HG02938 (cell line): Measurements from ENCODE around the gene RETREG1.
"Not testable (repeated sequence)": the region's sequence is repeated elsewhere in the genome, so short reads cannot be mapped to it uniquely, and the experiment has no call there.

Source experiments
- ATAC-seq: cut with Tn5 transposase; IDR thresholded peaks from one replicate; pipeline ENCODE4 v1.9.1; 2021; ENCODE audit warnings: mild to moderate bottlenecking, moderate library complexity; ENCODE audit not compliant: unreplicated experiment

RETREG1 gene

DNA sequence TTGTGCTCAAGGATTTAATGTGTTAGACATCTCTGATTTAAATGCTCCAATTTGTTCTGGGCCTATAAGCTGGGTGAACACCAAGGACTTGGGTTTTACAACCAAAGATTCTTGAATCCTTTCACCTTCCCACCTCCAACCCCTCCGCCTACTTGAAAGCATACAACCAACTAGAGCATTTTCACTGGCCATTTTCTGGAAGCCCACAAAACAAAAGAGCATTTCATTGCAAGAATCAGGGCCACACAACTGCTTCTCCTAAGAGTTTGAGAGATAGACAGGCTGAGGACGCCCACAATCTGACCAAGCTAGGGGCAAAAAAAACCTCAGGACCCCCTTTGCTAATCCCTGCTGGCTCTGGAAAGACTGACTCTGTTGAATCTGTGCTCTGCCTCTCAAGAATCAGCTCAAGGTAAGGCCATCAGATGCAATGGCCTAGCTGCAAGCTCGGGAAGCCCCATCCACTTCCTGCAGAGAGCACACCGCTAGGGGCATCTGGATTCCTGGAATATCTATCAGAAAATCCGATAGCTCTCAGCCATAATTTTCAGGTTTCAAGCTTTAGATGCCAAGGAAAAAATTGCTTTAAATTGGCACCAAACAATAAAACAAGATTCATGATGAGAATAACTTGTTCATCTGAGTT, 57.7 kb downstream of the RETREG1 start:
- ATAC-seq, result no peak

DNA sequence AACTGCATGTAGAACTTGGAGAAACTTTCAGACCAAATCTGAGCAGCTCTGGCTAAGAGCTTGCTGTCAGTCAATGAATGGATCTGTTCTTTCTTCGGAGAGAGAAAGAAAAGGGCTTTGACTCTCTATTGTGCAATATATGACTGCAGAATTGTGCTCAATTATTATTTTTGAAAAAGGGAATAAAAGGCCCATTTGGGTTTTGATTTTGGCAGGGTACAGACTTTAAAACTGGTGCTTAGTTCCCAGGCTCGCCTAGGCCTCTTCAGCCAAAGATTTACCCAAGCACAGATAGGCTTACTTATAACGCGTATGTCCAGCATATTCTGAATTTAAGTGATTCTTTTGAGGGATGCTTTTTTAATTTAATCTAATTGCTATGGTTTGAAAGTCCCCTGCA, 59.3 kb downstream of the RETREG1 start:
- ATAC-seq, result no peak

DNA sequence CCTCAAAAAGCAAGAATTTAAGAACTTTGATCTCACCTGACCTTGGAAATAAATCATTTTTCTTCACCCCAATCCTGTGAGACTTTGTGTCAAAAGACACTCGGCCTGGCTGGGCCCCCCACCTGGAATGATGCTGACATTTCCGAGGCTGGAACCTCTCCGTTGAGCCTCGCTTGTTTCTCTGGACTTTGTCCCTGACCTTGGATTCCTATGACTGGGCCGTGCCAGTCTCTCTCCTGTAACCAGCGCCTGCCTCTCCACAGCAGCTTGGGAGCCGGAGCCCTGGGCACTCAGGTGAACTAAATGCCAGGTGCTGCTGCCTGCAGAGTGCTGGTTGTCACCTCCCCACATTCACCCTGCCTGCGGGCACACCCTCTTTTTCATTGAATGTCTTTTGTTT, 62.7 kb downstream of the RETREG1 start:
- ATAC-seq, result no peak

DNA sequence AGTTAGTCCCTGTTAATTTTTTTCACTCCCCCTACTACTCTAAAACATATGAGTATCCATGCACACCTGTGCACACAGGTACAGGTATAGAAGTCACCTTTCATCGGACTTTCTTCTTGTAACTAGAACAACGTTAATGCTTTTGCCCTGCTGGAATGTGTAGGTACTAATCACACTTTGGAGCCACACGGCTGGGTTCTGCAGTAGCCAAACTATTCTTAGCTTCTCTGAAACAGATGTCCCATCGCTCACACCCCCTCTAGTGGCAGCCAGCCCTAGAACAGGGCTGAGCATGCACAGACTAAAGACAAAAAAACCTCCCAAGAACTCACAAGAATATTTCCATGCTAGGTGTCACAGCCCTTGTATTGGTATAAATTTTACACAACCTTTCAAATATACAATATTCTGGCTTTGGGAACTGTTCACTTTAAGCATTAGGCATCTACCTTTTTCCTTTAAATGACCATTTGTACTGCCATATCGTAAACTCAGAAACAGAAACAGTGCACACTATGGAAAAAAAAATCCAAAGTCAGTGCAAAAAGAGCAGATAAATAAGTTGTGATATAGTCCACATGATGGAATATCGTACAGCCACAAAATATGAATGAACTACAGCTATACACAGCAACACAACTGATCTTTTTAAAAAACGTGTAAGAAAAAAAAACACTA, 64.0 kb downstream of the RETREG1 start:
- ATAC-seq, result peak; percentile 83

DNA sequence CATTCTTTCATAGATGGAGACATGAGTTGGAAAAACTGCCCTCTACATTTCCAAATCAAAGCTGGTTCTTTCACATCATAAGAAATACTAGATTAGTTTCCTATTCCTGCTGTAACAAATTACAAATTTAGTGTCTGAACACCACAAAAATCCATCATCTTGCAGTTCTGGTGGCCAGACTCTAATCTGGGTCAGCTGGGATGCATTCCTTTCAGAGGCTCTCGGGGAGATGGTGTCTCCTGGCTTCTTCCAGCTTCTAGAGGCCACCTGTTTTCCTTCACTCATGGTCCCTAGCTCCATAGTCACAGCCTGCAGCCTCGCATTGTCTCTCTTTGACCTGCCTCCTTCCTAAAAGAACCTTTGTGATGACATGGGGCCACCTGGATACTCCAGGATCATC, 65.2 kb downstream of the RETREG1 start:
- no peak for ATAC-seq

DNA sequence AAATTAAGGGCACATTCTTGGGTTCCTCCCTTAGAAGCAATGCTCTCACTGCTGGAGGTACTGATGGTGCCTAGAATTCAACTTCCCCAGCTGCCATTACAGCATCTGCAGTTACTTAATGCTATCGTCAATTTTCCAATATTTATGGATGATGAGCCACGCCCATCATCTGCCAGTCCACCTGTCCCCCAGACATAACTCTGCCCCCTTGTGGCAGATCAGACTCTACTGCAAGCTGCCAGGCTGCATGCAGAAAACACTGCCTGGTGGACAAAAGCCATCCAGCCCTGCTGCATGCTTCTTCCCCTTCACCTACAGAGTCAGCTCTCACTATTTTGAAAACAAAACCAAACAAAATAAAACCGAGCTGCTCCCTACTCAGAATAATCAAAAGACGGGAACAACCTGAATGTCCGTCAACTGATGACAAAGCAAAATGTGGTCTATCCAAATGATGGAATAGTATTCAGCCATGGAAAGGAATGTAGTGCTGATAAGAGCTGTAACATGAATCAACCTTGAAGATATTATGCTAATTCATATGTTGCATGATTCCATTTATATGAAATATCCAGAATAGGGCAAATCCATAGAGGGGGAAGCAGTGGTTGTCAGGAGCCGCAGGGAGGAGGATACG, 66.4 kb downstream of the RETREG1 start:
- peak; percentile 74 for ATAC-seq

DNA sequence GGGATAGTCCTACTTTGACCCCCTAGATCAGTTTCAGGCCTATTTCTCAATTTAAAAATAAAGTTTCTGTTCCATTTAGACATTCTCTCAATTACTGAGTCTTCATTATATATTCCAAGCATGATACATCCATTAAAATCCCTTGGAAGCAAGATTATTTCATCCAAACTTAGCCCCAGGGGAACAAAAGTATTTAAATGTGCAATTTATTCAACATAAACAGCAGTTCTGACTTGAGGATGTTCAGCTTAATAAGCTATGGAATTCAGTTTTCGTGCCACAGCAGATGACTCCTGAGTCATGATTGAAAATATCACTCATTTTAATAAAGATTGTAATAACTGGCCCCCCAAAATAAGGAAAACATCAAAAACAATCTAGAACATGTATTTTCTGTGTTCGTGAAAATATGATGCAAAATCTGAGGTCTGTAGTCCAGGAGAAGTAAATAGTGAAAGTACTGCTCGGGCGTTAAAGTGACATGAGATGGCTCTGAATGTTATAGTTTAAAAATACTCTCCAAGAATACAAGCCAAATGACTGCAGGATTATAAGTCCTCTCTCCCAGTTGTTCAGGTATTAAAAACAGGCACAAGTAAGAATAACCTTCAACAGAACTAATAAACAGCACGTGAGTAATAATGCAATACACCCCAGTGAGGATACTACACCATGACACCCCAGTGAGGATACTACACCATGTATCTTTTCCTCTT, 67.1 kb downstream of the RETREG1 start:
- ATAC-seq, result no peak

DNA sequence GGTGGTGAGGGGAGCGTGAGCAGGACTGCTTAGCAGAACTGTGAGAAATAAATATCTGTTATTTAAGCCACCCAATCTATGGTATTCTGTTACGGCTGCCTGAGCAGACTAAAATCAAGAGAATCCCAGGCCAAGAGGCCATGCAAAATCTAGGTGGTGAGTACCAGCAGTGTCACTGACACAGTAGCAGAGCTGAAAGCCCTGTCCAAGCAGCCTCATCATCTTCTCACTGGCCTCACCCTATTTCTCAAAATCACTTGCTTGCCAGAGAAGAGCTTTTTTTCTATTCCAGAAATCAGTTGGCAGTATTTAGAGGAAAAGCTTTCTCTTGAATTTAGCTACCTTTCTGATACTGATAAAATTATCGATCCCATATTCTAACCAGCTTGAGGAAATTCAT, 68.0 kb downstream of the RETREG1 start:
- ATAC-seq, result no peak

DNA sequence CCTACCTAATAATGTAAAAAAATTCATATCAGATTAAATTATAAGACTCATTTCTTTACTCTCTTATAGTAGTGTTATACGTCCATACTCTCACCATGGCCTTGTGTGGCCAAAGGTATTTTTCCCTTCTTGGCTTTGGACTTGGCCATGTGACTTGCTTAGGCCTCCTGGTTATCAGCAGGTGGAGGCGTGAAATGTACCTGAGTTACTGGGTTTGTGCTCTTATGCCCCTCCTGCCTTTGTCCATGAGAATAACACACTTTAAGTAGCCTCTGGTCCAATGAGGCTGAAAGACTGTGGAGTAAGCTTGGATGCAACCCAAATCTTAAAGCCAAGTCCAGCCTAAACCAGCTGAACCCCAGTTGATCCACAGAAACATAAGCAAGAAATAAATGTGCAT, 68.7 kb downstream of the RETREG1 start:
- no peak for ATAC-seq

DNA sequence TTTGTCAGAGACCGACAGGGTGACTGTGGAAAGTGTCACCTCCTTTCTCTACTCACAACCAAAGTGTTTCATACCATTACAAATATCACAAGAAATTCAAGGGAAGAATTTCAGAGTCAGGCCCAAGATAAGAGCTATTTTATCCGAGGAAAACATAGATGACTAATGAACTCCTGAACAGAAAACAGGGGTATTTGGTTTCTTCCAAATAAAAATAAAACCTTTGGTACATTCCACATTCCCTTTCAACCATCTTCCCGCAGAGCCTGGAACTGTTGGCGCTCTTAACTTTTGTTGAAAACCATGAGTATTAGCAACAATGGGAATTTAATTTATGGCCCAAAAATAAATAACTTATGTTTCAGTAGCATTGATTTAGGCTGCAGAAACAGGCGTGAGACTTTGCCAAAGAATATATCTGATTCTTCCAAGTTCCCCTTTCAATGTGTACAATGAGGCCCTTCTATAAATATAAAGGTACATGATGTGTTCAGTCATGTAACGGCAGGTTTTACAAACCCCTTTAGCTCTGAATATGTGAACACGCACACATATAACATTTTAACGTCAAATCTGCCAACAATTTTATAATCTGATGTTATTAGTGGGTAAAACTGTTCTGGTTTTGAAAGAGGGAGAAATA, 69.5 kb downstream of the RETREG1 start:
- no peak for ATAC-seq

DNA sequence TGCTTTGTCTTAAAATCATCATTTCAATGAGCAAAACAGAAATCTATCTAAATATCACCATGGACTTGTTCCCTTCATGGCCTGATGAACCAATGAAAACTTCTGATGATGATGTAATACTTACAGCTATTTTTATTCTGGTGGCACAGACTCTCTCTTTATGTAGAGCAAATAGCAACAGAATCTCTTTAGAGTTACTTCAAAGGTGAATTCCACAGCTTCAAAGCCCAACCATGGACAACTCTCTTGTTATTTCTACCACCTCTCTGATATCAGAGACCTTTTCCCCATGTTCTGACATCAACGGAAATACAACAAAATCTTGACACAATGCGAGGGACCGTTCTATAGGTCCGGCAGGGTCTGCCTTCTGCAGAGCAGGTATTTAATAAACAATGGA, 70.1 kb downstream of the RETREG1 start:
- ATAC-seq, result no peak

DNA sequence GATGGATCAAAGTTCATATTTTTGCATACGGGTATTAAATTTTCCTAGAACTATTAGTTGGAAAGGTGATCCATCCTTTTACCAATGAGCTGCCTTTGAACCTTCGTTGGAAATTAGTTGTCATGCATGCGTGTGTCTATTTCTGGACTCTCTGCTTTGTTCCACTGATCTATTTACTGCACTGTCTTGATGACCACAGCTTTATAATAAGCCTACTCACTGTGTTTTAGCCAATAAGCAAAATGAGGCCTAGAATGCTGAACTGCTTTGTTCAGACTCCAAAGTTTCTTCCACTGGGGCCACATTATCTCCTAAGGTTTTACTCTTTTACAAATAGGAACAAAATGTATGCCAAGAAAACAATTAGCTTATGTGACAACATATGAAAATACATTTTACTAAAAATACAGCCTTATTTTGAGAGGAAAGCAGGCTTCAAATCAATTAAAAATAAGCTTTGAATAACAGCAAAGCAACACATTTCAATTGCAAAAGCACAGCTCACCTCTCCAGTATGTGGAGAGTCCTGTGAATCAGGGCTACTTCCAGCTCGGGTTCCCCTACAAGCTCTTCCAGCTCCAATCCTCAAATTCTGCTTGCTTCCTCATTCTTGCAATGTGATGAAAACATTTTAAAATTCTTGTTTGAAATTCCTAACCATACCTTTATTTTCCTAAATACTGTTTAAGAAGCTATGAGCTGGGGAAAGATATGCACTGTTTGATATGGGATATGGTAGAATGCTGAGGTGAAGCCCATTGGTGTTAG, 72.0 kb downstream of the RETREG1 start:
- no peak for ATAC-seq

DNA sequence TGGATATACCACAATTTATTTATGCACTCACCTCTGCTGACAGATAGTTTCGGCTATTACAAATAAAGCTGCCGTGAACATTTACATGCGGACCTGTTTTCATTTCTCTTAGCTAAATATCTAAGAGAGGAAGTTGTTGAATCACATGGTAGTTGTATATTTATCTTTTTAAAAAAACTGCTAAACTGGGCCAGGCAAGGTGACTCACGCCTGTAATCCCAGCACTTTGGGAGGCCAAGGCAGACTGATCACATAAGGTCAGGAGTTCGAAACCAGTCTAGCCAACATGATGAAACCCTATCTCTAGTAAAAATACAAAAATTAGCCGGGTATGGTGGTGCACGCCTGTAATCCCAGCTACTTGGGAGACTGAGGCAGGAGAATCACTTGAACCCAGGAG, 73.6 kb downstream of the RETREG1 start:
- ATAC-seq, result not testable (repeated sequence)

DNA sequence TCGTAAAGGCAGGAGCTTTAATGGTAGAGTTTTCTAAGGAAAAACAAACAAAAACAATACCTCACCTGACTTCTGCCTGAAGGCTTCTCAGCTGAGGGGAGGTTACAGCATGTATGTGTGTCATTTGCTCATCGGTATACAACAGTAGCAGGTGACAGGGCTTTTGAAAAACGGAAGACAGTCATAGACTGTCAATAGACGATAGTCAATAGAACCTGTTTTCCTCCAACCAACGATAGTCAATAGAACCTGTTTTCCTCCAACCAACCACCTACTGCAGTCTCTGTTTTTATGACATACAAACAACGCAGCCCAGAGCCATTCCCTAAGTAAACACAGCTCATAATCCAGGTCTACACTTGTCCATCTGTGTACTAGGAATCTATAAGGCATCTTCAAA, 74.6 kb downstream of the RETREG1 start:
- no peak for ATAC-seq

DNA sequence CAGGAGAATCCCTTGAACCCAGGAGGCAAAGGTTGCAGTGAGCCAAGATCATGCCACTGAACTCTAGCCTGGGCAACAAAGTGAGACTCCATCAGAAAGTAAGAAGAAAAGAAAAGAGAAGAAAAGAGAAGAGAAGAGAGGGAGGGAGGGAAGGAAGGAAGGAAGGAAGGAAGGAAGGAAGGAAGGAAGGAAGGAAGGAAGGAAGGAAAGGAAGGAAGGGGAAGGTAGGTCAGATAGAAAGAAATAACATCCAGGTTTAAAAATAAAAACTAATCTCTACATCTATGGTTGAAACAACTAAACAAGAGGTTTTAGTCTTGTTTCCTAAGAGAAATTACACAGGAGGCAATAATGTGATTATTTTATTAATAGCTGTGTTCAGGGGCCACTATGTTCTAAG, 75.2 kb downstream of the RETREG1 start:
- ATAC-seq, result not testable (repeated sequence)

DNA sequence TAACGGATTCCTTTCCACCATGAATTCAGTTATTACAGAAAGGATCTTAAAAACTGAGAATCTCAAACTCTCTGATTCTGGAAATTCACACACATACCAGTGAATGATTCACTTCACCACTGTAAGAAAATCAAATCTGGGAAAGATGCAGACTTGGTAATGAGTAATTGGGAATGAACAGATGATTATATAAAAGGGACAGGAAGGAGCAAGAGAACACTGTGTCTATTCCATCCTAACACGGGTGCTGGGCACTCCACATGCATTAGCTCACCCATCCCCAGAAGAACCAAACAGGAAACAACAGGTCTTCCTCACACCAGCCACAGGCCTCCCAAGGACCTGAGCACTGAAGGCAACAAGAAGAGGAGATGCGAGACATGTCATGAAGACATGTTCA, 76.4 kb downstream of the RETREG1 start:
- ATAC-seq, result no peak

DNA sequence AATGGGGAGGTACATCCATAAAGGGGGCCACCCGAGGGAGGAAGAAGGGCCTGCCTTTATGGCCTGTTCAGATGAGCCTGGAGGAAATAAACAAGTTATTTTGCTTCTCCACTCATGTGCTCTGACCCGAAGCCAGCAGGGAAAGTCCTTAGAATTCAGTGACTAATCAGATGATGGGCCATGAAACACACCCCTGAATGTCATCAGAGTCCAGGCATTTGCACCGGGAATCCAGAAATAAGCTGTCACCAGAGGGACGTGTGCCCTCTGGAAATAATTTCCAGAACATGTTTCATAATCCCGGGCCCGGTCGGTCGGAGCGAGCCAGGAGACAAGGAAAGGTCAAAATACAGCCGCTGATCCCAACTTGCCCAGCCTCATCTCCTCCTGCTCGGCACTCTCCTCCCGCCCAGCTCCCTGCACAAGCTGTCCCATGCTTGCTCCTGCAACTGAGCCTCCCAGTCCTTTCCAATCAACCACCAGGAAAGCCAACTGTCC, 77.6 kb downstream of the RETREG1 start:
- ATAC-seq, result no peak

DNA sequence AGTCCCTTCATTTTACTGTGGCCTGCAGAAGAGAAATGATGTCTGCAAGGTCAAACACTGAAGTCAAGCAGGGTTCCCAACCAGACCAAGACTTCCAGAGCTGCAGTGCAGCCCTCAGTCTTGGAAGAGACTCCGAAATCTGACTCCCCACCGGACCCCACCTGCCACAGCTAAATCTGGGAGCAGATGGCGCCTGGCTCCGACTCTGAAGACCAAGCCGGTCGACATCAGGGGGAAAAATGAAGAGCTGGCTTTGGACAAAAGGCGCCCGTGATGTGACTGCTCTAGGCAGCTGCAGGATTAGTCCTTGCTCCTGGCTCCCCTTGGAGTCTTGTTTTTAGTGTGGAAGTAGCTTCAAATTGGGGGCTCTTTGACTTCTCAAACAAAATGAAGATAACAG, 78.8 kb downstream of the RETREG1 start:
- no peak for ATAC-seq

DNA sequence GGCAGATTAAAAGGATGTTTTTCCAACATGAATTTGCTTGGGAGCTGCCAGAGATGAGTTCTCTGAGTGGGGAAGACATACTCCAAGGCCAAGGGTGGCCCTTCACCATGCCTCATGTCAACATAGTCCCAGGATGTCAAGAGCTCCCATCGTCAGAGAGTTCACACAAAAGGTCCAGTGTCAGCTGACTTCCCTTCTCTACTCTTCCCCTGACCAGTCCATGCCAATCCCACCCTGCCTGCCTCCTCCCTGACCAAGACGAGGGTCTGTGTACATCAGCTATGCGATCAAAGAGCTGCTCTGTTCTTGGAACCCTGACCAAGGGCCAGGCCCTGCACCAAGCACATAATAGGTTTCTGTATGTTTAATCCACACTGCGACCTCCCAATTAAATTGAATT, 80.0 kb downstream of the RETREG1 start:
- ATAC-seq, result no peak

DNA sequence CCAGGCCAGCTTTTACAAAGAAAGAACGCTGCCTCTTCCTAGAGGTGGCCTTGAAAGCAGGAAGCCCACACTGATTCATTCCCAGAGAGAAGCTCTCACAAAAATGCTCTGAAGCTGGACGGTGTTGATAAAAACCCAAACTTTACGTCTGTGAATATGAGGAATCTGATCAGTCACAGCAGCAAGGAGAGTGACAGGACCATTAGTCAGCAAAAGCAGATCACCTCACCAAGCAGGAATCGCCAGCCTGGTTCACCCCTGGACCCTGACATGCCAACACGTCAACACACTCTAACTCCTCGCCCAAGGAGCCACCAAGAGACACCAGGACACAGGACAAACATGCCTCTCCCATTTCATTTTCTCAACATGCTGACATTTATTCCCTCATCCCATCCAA, 80.6 kb downstream of the RETREG1 start:
- no peak for ATAC-seq
